HG03378 (cell line): ENCODE measurements around the gene FLT1.
A peak's percentile ranks its signal among the peaks of the same experiment; 100 is the strongest.

Experiments used
- ATAC-seq: cut with Tn5 transposase; IDR thresholded peaks from one replicate; pipeline ENCODE4 v1.9.1; 2021; ENCODE audit warnings: mild to moderate bottlenecking, moderate library complexity; ENCODE audit not compliant: unreplicated experiment

The FLT1 gene

DNA sequence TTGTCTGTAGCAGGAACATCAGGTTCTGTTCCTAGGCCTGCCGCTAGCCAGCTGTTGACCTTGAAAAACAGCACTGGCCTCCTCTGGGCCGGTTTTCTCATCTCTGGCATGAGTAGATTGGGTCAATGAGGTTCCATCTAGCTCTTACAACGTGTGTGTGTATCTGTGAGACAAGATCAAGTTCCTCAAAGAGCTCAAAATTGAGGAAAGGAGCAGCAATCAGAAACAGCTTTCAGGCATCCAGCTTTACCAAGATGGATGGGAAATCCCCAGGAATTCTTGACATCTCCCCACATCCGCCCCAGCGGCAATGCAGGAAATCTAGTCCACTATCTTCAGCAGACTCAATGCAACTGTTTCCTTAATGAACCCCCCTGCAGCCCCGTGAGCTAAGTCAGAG, 4.9 kb downstream of the FLT1 start:
- ATAC-seq: no peak

DNA sequence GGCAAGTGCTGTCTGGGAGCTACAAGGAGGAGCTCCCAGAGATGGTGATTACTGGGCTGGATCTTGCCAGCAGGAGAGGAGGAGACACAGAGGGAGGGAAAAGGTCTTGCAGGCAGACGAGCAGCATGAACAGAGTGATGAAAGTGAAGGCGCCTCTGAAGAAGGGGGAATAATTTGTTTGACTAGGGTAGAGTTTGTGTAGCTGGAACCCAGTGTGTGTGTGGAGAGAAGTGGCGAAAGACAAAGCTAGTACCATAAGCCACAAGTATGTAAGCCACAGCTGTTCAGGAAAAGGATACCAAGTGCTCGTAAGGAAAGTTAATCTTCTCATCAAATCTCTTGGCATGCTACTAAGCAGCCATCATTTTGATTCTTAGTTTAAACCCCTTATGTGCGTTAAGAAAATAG, 5.4 kb downstream of the FLT1 start:
- ATAC-seq: no peak

DNA sequence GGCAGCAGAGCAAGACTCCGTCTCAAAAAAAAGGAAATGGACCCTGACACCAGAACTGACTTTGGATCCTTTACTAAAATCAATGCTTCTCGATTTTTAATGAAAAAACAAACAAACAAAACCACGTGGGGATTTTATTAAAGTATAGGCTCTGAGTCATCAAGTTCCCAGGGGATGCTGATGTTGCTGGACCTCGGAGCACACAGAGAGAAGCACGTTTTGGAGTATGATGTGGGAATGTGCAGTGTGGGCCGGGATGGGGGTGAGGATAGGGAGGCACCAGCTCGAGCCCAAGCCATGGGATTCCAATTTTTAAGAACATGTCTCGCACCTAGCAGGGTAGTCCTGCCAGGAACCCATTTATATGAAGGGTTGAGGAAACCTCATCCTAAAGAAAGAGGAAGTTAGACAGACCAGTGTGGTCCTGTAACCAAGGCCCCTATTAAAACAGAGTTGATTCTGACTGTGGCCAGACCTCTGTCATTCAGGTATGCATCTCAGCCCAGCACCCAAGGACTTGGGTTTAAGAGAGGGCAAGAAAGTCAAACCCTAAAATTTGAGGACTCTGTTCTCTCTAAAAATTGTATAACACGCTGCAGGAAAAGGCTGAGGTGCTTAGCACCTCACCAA, 6.4 kb downstream of the FLT1 start:
- ATAC-seq: peak; percentile 44

- ATAC-seq: no peak
These were observed 8.9 kb downstream of the FLT1 start for GRCh38 chr13:28485996-28486543.

- ATAC-seq: no peak
These were observed 9.4 kb downstream of the FLT1 start for GRCh38 chr13:28485551-28485950.

DNA sequence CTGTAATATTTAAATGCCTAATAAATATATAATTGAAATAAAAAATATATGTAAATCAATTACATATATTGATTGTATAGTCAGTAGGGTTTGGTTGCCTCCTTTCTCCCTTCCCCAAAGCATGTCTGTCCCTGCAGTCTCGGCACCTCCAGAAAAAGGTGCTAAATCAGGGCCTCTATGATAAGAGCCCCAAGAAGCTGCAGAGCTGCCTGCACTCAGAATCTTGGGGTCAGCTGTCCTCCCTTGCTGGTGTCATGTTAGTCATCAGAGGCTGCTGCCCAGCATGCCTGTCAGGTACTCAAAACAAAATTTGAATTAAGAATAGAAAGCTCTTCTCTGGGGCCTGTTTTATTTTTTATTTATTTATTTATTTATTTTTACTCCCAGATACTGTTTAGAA, 9.8 kb downstream of the FLT1 start:
- no peak for ATAC-seq

DNA sequence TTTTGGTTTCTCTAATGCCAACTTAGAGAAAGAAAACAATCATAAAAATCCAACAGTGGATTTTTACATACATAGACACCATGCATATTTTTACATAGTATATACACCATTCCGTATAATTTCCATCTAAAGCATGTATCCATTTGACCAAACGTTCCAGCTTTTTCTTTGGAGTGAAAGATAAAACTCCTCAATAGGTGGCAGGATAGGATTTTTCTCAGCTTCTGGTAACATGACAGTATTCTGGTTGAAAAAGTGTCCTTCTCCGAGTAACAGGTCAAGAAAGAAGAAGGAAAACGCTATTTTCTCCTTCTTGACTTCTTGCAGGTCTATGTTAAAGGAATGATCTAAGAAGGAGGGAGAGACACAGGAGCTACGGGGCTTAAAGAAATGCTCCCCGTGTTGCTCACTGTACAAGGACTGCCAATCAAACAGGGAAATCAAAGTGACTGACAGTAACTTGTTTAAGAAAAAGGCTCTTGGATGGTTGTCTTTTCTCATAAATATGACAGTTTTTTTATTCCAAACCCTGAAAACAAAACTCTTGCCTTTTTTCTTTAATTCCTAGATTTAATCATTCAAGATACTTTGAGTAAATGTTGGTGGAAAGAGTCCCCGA, 11.5 kb downstream of the FLT1 start:
- ATAC-seq: no peak

- ATAC-seq: no peak
These were observed 15.9 kb downstream of the FLT1 start for GRCh38 chr13:28479005-28479404.

DNA sequence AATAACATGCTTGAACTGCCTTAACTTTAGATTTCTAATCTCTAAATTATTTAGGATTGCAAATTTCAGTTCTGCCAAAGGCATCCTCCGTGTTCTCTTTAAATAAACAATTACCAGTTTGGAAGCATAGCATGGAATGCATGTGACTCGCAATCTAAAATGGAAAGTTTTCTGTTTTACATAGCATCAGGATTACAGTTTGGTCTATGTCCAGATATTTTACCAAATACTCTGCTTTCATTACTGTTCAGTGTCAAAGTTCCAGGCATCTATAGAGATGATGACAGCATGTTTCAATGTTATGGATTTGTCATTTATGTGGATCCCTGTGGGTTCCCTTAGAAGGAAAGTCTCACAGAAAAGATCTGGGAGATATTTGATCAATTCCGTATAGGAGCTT, 16.8 kb downstream of the FLT1 start:
- ATAC-seq: no peak

- no peak for ATAC-seq
These were observed 17.3 kb downstream of the FLT1 start for GRCh38 chr13:28477709-28477973.

DNA sequence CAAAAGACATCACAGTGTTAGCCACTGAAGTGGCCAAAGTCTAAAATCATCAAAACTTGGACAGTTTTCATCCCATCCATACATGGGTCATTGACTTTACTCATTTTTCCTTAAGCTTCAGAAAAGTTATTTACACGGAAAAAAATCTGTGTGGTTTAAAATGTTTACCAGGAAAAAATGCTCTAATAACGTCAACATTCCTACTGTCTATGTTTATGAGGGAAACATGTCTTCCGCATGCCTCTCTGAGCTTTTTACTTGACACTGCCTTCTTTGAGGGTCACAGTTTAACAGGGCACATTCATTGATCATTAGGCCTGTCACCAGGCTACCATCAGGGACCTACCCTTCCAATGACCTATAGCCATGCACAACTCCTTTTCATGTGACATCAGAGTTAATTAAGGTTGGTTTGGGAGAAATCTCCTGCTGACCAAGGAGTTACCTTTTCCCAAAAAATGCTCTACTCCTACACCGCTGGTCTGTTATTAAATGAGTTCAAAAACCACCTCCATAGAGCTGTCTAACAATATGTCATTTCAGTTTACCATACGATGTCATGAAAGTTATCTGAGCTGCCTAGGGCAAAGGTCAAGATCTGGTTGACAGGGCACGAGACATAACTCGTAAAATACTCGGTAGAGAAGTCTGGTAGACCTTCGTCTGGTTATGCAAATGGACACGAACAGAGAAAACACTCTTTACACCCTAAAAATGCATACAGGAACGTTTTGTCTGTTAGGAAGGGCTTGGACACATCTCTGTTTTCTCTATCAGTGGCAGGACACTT, 17.8 kb downstream of the FLT1 start:
- no peak for ATAC-seq

DNA sequence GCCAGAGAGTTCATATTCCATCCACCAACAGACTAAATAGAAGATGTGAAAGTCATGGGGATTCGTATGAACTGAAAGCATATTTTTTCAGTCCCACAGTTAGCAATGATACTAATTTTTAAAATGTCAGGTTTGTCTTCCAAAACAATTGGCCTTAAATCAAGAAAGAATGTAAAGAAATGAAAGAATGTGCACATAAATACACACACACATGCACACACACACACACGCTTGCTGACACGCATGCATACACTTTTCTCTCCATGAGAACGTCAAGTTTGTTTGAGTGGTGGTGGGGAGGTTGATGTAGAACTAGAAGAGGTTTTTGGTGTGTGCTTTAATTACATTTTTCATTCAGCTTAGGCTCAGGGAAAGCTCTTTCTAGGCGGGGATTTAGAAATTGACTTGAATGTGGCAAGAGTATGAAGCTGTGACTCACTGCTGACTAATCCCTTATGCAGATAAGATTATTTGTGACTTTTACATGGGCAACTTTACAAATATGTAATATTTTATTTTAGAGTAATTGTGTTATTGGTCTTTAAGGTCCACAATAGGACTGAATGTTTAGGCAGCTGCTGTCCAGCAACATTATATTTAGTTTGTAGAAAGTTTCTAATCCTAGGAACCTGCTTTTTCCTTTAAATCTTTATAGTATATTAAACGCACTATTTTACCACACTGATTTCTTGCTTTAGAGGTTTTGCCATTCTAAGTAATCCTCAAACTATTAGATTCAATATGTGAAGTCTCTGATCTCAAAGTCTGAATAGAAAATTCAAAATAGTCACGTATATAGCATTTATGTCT, 18.8 kb downstream of the FLT1 start:
- ATAC-seq: no peak

GRCh38 chr13:28474491-28475134, 20.3 kb downstream of the FLT1 start:
- no peak for ATAC-seq

- no peak for ATAC-seq
These were observed 21.9 kb downstream of the FLT1 start for GRCh38 chr13:28473044-28473443.

DNA sequence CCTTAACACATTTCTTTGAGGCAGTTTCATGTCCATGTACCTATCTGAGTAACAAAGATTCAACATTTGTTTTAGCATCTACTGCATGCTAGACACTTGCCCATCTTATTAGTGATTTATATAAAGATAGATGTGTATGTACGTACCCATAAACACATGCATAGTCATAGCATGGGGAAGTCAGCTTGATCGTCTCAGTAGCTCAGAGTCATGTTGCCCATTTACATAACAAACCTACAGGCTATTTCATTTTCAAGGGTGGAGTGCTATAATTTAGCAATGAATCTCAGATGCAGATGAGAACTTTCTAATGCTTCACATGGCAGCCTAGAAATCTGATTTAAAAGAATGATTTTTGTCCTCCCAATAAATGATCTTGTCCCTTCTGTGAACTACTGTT, 23.5 kb downstream of the FLT1 start:
- no peak for ATAC-seq

DNA sequence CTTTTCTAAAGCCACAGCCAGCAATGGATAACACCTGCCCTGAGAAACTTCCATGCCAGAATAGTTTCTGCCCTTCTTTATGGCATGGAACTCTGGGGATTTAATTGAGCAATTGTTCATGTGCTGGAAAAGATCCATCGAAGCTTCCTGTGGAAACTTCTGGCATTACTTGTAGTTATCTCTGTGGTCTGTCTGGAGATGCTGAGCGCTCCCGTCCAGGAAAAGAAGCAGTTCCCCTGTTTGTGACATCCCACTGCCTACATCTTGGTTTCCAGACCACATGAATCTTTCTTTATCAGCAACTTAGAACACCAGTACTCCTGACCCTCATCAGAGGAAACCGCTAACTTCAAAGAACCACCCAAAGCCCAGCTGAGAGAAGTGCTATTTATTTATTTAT, 24.6 kb downstream of the FLT1 start:
- ATAC-seq: no peak

DNA sequence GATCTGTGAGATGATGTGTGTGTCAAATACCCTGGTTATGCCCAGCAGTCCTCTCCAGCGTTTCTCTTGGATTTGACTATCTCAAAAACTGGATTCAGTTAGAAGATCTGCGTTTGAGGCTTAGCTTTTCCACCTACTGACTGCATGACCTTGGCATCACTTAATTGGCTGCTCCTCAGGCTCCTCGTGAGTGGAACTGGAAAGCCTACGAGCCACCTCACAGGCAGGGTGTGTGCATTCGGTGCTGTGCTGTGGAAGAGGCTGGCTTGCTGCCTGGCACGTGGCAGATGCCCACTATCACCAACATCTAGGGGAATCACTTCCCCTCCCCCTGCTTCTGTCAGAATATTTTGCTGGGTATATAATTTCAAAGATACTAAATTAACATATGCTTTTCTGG, 25.6 kb downstream of the FLT1 start:
- no peak for ATAC-seq

DNA sequence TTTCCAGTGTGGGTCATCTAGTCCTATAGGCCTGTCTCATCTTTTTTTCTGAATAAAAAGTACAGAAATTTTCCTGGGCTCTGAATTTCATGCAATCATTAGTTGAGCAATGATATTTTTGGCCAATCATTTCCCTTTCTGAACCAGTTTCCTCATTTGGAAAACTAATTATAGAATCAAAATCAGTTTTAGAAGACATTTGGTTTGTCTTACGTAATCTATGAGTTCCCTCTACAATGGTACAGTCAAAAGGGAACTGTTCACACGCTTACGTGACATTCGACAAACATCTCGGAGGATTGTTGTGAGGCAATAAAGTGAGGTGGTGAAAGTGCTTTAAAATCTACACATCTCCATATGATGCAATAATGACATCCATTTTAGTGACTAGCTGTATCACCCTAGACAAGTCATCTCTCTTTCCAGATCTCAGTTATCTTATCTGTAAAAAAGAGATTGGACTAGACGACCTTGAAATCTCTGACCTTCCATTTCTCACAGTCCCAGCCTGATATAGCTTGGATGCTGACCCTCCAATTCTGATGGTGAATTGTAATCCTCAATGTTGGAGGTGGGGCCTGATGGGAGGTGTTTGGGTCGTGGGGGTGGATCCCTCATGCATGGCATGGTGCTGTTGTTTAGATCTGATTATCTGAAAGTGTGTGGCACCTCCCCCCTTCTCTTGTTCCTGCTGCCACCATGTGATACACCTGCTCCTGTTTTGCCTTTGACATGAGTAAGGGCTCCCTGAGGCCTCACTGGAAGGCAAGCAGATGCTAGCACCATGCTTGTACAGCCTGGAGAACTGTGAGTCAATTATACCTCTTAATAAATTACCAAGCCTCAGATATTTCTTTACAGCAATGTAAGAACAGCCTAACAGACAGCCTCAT, 26.7 kb downstream of the FLT1 start:
- no peak for ATAC-seq

- ATAC-seq: no peak
These were observed 27.9 kb downstream of the FLT1 start for GRCh38 chr13:28467034-28467433.

- no peak for ATAC-seq
These were observed 28.8 kb downstream of the FLT1 start for GRCh38 chr13:28466151-28466550.
